Mesothelial cell of epicardium (in vitro differentiated cells): Measurements from ENCODE around the gene CGB2. TPM values are rescaled to one million over a fixed set of nuclear protein-coding genes. Genes with fewer than 3 reads are reported as not detected.
"Not testable (repeated sequence)": the region's sequence is repeated elsewhere in the genome, so short reads cannot be mapped to it uniquely, and the experiment has no call there.

Experiments used
- DNase-seq, 2 experiments: peaks; one replicate each; pipeline ENCODE4 v3.0.0; 2021; ENCODE audit warnings: low spot score in 2 of 2; ENCODE audit not compliant: unreplicated experiment in 2 of 2
- H3K27ac Mint-ChIP-seq: 2 replicates; pipeline ENCODE4 v1.8.0; 2021; ENCODE audit warnings: mixed read lengths
- H3K27me3 Mint-ChIP-seq: 2 replicates; pipeline ENCODE4 v1.8.0; 2021; ENCODE audit warnings: low read depth, mixed read lengths
- H3K36me3 Mint-ChIP-seq: 2 replicates; pipeline ENCODE4 v1.8.0; 2021; ENCODE audit warnings: mixed read lengths
- H3K4me1 Mint-ChIP-seq: 2 replicates; pipeline ENCODE4 v1.8.0; 2021; ENCODE audit warnings: mixed read lengths
- H3K4me3 Mint-ChIP-seq: 2 replicates; pipeline ENCODE4 v1.8.0; 2021; ENCODE audit warnings: mild to moderate bottlenecking, moderate library complexity, mixed read lengths
- H3K9me3 Mint-ChIP-seq: 2 replicates; pipeline ENCODE4 v1.8.0; 2021; ENCODE audit warnings: mixed read lengths
- total RNA-seq: library from RNA; stranded (reverse); gene quantifications from 3 replicates; pipeline ENCODE4 v1.2.1, GENCODE V29; 2021
- TF ChIP-seq, protein P1 (sequence below): fragments of 200-600 bp; sonication (generic); IDR thresholded peaks from one replicate; pipeline ENCODE4 v1.5.0; 2021; ENCODE audit warnings: antibody characterized with exemption; ENCODE audit not compliant: unreplicated experiment

Gene CGB2
- total RNA-seq, 1 donor from 2014 or later, result 4.7 TPM

DNA sequence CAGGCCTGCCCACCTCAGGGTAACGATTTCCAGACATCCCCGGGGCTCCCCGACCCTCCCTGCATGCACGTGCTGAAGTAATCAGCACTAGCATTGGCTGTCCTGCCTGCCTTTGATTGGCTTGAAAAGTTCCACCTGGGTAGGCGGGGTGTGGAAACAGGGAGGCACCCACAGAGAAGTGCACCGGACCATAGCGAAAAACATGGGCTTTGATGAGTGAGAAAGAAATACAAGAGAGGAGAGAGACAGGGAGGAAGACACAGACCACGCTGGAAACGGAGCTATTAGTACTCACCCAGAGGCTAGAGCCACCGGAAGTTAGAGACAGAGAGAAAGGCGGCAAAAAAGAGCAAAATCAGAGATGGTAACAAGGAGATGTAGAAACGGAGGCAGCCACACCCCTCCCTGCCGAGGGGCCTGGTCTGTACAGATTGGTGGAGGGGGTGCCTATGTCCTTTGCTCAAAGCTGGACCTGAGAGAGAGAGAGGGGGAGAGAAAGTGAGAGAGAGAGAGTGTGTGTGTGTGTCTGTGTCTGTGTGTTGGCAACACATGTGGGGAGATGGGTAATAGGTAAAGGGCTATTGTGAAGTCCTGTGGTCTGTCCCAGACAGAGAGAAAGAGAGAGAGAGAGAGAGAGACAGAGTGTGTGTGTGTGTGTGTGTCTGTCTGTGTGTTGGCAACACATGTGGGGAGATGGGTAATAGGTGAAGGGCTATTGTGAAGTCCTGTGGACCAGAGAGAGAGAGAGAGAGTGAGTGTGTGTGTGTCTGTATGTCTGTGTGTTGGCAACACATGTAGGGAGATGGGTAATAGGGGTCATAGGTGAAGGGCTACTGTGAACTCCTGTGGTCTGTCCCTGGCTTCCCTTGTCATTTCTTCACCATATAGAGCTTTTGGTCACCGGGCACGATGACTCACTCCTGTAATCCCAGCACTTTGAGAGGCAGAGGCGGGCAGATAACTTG, 10.5 kb upstream of the CGB2 start:
- H3K4me3 Mint-ChIP-seq, result no peak overlapping the region
- H3K9me3 Mint-ChIP-seq, result no peaks in the 10 kb centered on the region
- H3K27ac Mint-ChIP-seq, result no peak overlapping the region
- H3K27me3 Mint-ChIP-seq, result peaks cover 41% of the 10 kb centered on the region
- H3K4me1 Mint-ChIP-seq, result peaks cover 6% of the 10 kb centered on the region
- no peaks in the 10 kb centered on the region for H3K36me3 Mint-ChIP-seq
- no peak for DNase-seq
- TF ChIP-seq, protein P1, sequence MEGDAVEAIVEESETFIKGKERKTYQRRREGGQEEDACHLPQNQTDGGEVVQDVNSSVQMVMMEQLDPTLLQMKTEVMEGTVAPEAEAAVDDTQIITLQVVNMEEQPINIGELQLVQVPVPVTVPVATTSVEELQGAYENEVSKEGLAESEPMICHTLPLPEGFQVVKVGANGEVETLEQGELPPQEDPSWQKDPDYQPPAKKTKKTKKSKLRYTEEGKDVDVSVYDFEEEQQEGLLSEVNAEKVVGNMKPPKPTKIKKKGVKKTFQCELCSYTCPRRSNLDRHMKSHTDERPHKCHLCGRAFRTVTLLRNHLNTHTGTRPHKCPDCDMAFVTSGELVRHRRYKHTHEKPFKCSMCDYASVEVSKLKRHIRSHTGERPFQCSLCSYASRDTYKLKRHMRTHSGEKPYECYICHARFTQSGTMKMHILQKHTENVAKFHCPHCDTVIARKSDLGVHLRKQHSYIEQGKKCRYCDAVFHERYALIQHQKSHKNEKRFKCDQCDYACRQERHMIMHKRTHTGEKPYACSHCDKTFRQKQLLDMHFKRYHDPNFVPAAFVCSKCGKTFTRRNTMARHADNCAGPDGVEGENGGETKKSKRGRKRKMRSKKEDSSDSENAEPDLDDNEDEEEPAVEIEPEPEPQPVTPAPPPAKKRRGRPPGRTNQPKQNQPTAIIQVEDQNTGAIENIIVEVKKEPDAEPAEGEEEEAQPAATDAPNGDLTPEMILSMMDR, result no peak

DNA sequence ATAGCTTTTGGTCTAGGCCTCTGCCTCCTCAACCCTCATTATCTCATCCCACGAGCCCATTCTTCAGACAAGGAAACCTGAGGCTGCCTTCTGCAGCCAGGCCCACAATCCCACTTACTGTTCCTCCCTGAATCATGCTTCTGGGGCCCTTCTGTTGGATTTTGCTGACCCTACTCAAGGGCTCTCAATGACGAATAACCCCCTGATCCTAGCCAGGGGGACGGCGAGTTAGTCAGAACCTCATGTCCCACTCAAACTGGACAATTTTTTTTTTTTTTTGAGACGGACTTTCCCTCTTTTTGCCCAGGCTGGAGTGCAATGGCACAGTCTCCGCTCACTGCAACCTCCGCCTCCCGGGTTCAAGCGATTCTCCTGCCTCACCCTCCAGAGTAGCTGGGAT, 9.6 kb upstream of the CGB2 start:
- Mint-ChIP-seq H3K9me3 (no peaks in the 10 kb centered on the region), H3K36me3 (no peaks in the 10 kb centered on the region), H3K4me3 (no peak overlapping the region), H3K4me1 (peaks cover 6% of the 10 kb centered on the region), H3K27ac (no peak overlapping the region), H3K27me3 (peaks cover 41% of the 10 kb centered on the region)
- no peak for DNase-seq
- TF ChIP-seq, protein P1, result no peak

DNA sequence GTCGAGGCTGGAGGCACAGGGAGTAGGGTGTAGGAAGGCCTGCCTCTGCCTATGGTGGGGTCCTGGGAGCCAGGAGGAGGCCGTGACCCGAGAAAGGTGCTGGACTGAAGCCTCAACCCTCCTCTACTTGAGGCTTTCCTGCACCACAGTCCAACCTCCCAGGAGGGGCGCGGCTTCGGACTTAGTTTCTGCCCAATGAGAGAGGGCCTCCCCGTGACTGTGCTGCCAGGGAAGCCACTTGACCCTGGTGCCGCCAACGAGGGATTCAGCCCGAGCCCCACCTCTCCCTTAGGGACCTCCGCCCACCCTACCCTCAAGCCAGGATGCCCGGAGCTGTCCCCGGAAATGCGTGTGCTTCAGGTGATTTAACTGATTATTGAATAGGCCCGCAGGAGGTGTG, 7.5 kb upstream of the CGB2 start, which contains the start of gene CGB3:
CGB3 (minus strand) TSS at position 101 of the 400 bp plus-strand sequence. CDS start 362 bp downstream, outside the sequence.
- not testable (repeated sequence) for H3K36me3 Mint-ChIP-seq, H3K27ac Mint-ChIP-seq, H3K4me1 Mint-ChIP-seq

DNA sequence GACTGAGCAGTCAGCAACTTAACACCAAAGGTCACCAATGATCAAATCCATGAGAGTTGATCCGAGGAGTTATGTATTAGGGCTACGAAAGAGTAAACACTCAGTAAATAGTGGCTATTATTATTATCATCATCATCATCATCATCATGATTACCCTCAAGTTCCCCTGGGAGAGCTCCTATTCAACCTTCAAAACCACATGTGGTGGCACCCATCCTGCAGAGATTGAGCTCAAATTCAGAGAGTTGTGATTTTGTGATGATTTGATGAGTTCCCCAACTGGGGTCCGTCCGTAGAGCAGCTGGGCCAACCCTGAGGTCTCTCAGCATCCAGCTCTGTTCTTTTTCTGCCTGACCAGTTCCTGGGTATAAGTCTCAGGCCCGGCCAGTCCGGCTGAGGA, 6.6 kb upstream of the CGB2 start:
- not testable (repeated sequence) for H3K4me1 Mint-ChIP-seq, H3K4me3 Mint-ChIP-seq, DNase-seq, H3K27ac Mint-ChIP-seq, H3K36me3 Mint-ChIP-seq, H3K9me3 Mint-ChIP-seq
- H3K27me3 Mint-ChIP-seq, result peaks cover 23% of the 10 kb centered on the region

More for the DNA sequence above, 7.5 kb upstream of the CGB2 start, which contains the start of gene CGB3:
- H3K27me3 Mint-ChIP-seq, result peaks cover 31% of the 10 kb centered on the region
- not testable (repeated sequence) for DNase-seq, H3K4me3 Mint-ChIP-seq, H3K9me3 Mint-ChIP-seq

DNA sequence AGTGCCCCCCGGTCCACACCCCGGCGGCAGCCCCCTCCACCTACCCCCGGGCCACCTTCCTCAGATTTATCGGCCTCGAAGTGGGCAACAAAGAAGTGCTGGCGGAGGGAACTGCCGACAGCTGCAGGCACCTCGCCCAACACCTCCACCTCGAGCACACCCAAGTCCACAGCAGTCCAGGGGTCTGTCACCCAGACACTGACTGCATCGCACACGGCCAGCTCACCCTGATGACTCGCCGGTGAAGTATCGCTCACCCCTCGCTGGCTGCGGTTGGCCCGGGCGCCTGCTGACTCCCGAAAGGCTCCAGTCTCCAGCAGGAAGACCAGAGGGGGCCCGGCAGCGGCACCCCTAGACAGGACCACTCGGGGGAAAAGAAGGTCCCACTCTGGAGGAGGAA, 6.1 kb upstream of the CGB2 start:
- not testable (repeated sequence) for H3K4me1 Mint-ChIP-seq, H3K27ac Mint-ChIP-seq, H3K4me3 Mint-ChIP-seq, H3K9me3 Mint-ChIP-seq, DNase-seq, H3K36me3 Mint-ChIP-seq
- H3K27me3 Mint-ChIP-seq, result peaks cover 18% of the 10 kb centered on the region

DNA sequence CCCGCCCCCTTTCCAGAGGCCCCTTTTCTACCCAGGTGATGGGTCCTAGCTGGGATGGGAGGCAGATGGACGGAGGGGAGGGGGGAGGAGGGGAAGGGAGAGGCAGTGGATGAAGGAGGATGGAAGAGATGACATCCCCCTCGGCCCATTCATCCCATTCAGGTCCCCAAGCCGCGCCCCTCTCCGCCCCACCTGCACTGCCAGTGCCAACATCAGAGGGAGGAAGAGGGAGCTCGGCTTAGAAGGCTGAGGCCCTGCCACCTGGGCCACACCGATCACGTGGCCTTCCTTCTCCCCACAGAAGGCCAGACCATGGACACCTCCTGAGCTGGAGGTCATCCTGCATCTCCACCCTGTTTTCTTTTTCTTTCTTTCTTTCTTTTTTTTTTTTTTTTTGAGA, 3.0 kb upstream of the CGB2 start:
- H3K27me3 Mint-ChIP-seq, result peaks cover 13% of the 10 kb centered on the region
- H3K36me3 Mint-ChIP-seq, H3K4me3 Mint-ChIP-seq, H3K4me1 Mint-ChIP-seq, DNase-seq, H3K27ac Mint-ChIP-seq, H3K9me3 Mint-ChIP-seq: not testable (repeated sequence)

DNA sequence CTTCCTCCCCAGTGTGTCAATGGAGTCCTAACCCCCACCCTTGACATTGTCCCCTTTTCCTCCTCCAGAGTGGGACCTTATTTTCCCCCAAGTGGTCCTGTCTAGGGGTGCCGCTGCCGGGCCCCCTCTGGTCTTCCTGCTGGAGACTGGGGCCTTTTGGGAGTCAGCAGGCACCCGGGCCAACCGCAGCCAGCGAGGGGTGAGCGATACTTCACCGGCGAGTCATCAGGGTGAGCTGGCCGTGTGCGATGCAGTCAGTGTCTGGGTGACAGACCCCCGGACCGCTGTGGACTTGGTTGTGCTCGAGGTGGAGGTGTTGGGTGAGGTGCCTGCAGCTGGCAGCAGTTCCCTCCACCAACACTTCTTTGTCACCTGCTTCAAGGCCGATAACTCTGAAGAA, 1.9 kb upstream of the CGB2 start:
- H3K4me3 Mint-ChIP-seq, H3K27ac Mint-ChIP-seq, DNase-seq, H3K36me3 Mint-ChIP-seq, H3K9me3 Mint-ChIP-seq, H3K4me1 Mint-ChIP-seq: not testable (repeated sequence)
- H3K27me3 Mint-ChIP-seq, result peaks cover 16% of the 10 kb centered on the region

DNA sequence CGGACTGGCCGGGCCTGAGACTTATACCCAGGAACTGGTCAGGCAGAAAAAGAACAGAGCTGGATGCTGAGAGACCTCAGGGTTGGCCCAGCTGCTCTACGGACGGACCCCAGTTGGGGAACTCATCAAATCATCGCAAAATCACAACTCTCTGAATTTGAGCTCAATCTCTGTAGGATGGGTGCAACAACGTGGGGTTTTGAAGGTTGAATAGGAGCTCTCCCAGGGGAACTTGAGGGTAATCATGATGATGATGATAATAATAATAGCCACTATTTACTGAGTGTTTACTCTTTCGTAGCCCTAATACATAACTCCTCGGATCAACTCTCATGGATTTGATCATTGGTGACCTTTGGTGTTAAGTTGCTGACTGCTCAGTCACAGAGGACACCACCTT, 1.4 kb upstream of the CGB2 start:
- H3K9me3 Mint-ChIP-seq, H3K27ac Mint-ChIP-seq, DNase-seq, H3K4me3 Mint-ChIP-seq, H3K36me3 Mint-ChIP-seq, H3K4me1 Mint-ChIP-seq: not testable (repeated sequence)
- H3K27me3 Mint-ChIP-seq, result peaks cover 17% of the 10 kb centered on the region
